A549 (cell line): ENCODE results near the gene SLC6A12. TPM values are rescaled to one million over a fixed set of nuclear protein-coding genes. Genes with fewer than 3 reads are reported as not detected.

ENCODE experiments used
- ATAC-seq, 2 experiments: fragments of 200-7000 bp in 1 of 2; fragments of >200 bp in 1 of 2; cut with Nextera tagmentation in 1 of 2; cut with Tn5 transposase in 1 of 2; 3 replicates each; pipeline versions ENCODE4 v1.8.0 to v1.9.1; 2018 to 2020; ENCODE audit warnings: mild to moderate bottlenecking in 1 of 2, moderate library complexity in 1 of 2
- CTCF ChIA-PET: fragments of 300-600 bp; sonication (Branson Sonifier 250); formaldehyde crosslinking; extraction: SDS; loops from one replicate; lab custom pipeline; 2021; ENCODE audit warnings: antibody characterized with exemption, inconsistent platforms; lab: Yijun Ruan, JAX
- POLR2A ChIA-PET: fragments of 350-600 bp; formaldehyde crosslinking; extraction: SDS; loops from one replicate; lab custom pipeline; 2021; ENCODE audit warnings: antibody characterized with exemption, inconsistent platforms; lab: Yijun Ruan, JAX
- DNase-seq, 2 experiments: peaks; one replicate each; pipeline versions ENCODE4 v3.0.0 to v3.0.0-alpha.2; 2011 to 2016; ENCODE audit warnings: low read depth in 1 of 2, low spot score in 1 of 2
- FAIRE-seq: peaks from 2 replicates; lab custom pipeline; 2011; peaks lifted over from hg19 to GRCh38; lab: Jason Lieb, UNC
- H3K27ac ChIP-seq, 2 experiments: fragments of >200 bp; sonication (Bioruptor Twin); formaldehyde crosslinking; 3 replicates each; pipeline ENCODE4 v1.5.1; 2016 to 2017
- H3K4me1 ChIP-seq: fragments of >200 bp; sonication (Bioruptor Twin); formaldehyde crosslinking; 3 replicates; pipeline ENCODE4 v1.6.1; 2016
- H3K4me2 ChIP-seq: fragments of >200 bp; sonication (Bioruptor Twin); formaldehyde crosslinking; 3 replicates; pipeline ENCODE4 v1.6.1; 2016
- H3K4me3 ChIP-seq: fragments of >200 bp; sonication (Bioruptor Twin); formaldehyde crosslinking; 3 replicates; pipeline ENCODE4 v1.5.1; 2016
- H3K9me3 ChIP-seq: fragments of >200 bp; sonication (Bioruptor Twin); formaldehyde crosslinking; 3 replicates; pipeline ENCODE4 v1.6.1; 2016
- ATOH8 ChIP-seq: fragments of 250-450 bp; sonication (Bioruptor Pico); IDR thresholded peaks from 2 replicates; pipeline ENCODE4 v1.5.0; 2020; ENCODE audit warnings: low read depth, mild to moderate bottlenecking, moderate library complexity
- BCL3 ChIP-seq: fragments of >200 bp; sonication (Bioruptor Twin); formaldehyde crosslinking; IDR thresholded peaks from 3 replicates; pipeline ENCODE4 v1.6.1; 2016
- CBX2 ChIP-seq: fragments of 200-600 bp; sonication (generic); IDR thresholded peaks from 2 replicates; pipeline ENCODE4 v1.6.1; 2016; ENCODE audit warnings: low read depth, mild to moderate bottlenecking, borderline replicate concordance
- EHF ChIP-seq: fragments of 250-450 bp; sonication (Bioruptor Pico); IDR thresholded peaks from 2 replicates; pipeline ENCODE4 v1.5.0; 2020; ENCODE audit warnings: mild to moderate bottlenecking
- EP300 ChIP-seq, 2 experiments: fragments of >200 bp; sonication (Bioruptor Twin); formaldehyde crosslinking; IDR thresholded peaks; 2 replicates in 1 of 2; 3 replicates in 1 of 2; pipeline ENCODE4 v1.6.1; 2016 to 2017
- HOXA7 ChIP-seq: fragments of 250-450 bp; sonication (Bioruptor Pico); IDR thresholded peaks from 2 replicates; pipeline ENCODE4 v1.5.0; 2020; ENCODE audit warnings: mild to moderate bottlenecking, moderate library complexity
- HOXB5 ChIP-seq: fragments of 250-450 bp; sonication (Bioruptor Pico); IDR thresholded peaks from 2 replicates; pipeline ENCODE4 v1.5.0; 2020; ENCODE audit warnings: mild to moderate bottlenecking, moderate library complexity
- JUNB ChIP-seq: fragments of >200 bp; sonication (Bioruptor Twin); formaldehyde crosslinking; IDR thresholded peaks from 2 replicates; pipeline ENCODE4 v1.6.1; 2016
- MAZ ChIP-seq: fragments of 150-350 bp; IDR thresholded peaks from 2 replicates; pipeline ENCODE4 v1.6.1; 2014; ENCODE audit warnings: antibody characterized with exemption, low read depth, low read length, borderline replicate concordance
- MYC ChIP-seq: IDR thresholded peaks from 2 replicates; pipeline ENCODE4 v1.6.1; 2012; ENCODE audit warnings: mild to moderate bottlenecking, inconsistent platforms, low read length, improper control_type of control experiment, borderline replicate concordance
- NFE2L2 ChIP-seq: fragments of 150-350 bp; conservative IDR thresholded peaks from 2 replicates; pipeline ENCODE4 v1.6.1; 2014; ENCODE audit warnings: low read length
- NR3C1 ChIP-seq: fragments of >200 bp; sonication (Bioruptor Twin); formaldehyde crosslinking; IDR thresholded peaks from 3 replicates; pipeline ENCODE4 v1.6.1; 2017
- PBX3 ChIP-seq: IDR thresholded peaks from 2 replicates; pipeline ENCODE4 v1.6.1; 2012
- POLR2A ChIP-seq: IDR thresholded peaks from 2 replicates; pipeline ENCODE4 v1.6.1; 2012; ENCODE audit warnings: mild to moderate bottlenecking, low read length
- POLR2AphosphoS2 ChIP-seq: conservative IDR thresholded peaks from 2 replicates; pipeline ENCODE4 v1.6.1; 2012; ENCODE audit warnings: low read length, improper control_type of control experiment, inconsistent platforms
- RAD21 ChIP-seq, 2 experiments: fragments of >200 bp in 1 of 2; sonication (Bioruptor Twin) in 1 of 2; formaldehyde crosslinking in 1 of 2; IDR thresholded peaks in 1 of 2; conservative IDR thresholded peaks in 1 of 2; 2 replicates in 1 of 2; 3 replicates in 1 of 2; pipeline ENCODE4 v1.6.1; 2012 to 2018; ENCODE audit warnings: inconsistent platforms in 1 of 2
- REST ChIP-seq: fragments of 200-600 bp; sonication (generic); IDR thresholded peaks from 2 replicates; pipeline ENCODE4 v1.6.1; 2016; ENCODE audit warnings: antibody characterized with exemption, mild to moderate bottlenecking, moderate library complexity
- RNF2 ChIP-seq: fragments of 200-600 bp; sonication (generic); IDR thresholded peaks from 2 replicates; pipeline ENCODE4 v1.6.1; 2016; ENCODE audit warnings: low read depth, mild to moderate bottlenecking, antibody characterized with exemption, moderate library complexity, borderline replicate concordance
- SMC3 ChIP-seq: fragments of >200 bp; sonication (Bioruptor Twin); formaldehyde crosslinking; IDR thresholded peaks from 3 replicates; pipeline ENCODE4 v1.6.1; 2018; ENCODE audit warnings: inconsistent platforms
- TFCP2L1 ChIP-seq: fragments of 250-450 bp; sonication (Bioruptor Pico); IDR thresholded peaks from 2 replicates; pipeline ENCODE4 v1.5.0; 2021; ENCODE audit warnings: mild to moderate bottlenecking
- USF2 ChIP-seq: fragments of 450-650 bp; IDR thresholded peaks from 2 replicates; pipeline ENCODE4 v1.6.1; 2014; ENCODE audit warnings: antibody characterized with exemption
- ZFP36 ChIP-seq: fragments of 450-650 bp; IDR thresholded peaks from 2 replicates; pipeline ENCODE4 v1.6.1; 2014; ENCODE audit warnings: borderline replicate concordance; ENCODE audit not compliant: partially characterized antibody
- ZSCAN20 ChIP-seq: fragments of 250-450 bp; sonication (Bioruptor Pico); IDR thresholded peaks from 2 replicates; pipeline ENCODE4 v1.8.0; 2022; ENCODE audit warnings: mild to moderate bottlenecking, moderate library complexity
- WGBS: methylation state at CpG from one replicate; pipeline ENCODE4 v1.1.6; 2017; ENCODE audit errors: missing lambda C conversion rate; 5-methylcytosine and 5-hydroxymethylcytosine counted together
- polyA plus RNA-seq, 4 experiments: library from polyadenylated mRNA; depleted of rRNA in 3 of 4; stranded (reverse); fragments of >200 nt; fragmentation: RNase III in 1 of 4; extraction: RNeasy Plus Mini Kit Qiagen cat#74134 plus additional on column Dnase treatment in 1 of 4; gene quantifications; 2 replicates in 3 of 4; 3 replicates in 1 of 4; pipeline ENCODE4 v1.2.3, GENCODE V29; 2011 to 2017

SLC6A12 gene
- polyA plus RNA-seq, 2 of the 4 experiments (the other 2 are of a cell fraction): 0.78 to 4.4 TPM

GRCh38 chr12:228846-229200 is 14.9 kb upstream of the SLC6A12 start:
- CTCF ChIA-PET: interaction anchor here (2.0 kb wide), 1 partner anchor 9 kb away, joined by 10 read pairs; no protein-coding TSS in a partner anchor
- Histone ChIP-seq H3K4me3 (no peak overlapping the region), H3K9me3 (no peaks in the 10 kb centered on the region), H3K4me1 (no peaks in the 10 kb centered on the region), H3K4me2 (no peak overlapping the region), H3K27ac (no peak overlapping the region)
- TF ChIP-seq JUNB (no peak), TFCP2L1 (CRISPR knock-in tag) (no peak), CBX2 (no peak), EHF (no peak), MYC (no peak), POLR2AphosphoS2 (no peak), SMC3 (no peak), EP300 (IDR thresholded peaks at IDR 0.05) (no peak), RNF2 (no peak), USF2 (no peak), HOXB5 (no peak), ZFP36 (no peak), MAZ (no peak), PBX3 (no peak), ZSCAN20 (CRISPR knock-in tag) (no peak)
- POLR2A ChIA-PET: no interaction called here
- WGBS: 41% methylated on average over 3 of the region's 3 CpGs
- ATAC-seq: no peak
- FAIRE-seq: no peak
- DNase-seq: no peak

- DNase-seq: no peak
- ATAC-seq: no peak
- no peaks in the 10 kb centered on the region for H3K4me1 ChIP-seq
- no peak overlapping the region for H3K27ac ChIP-seq
- H3K4me2 ChIP-seq: no peak overlapping the region
- H3K4me3 ChIP-seq: no peak overlapping the region
- no peak for FAIRE-seq
- no peak for TF ChIP-seq JUNB
- no peak for TF ChIP-seq HOXA7 (CRISPR knock-in tag)
- TF ChIP-seq ATOH8: no peak
- no peak for TF ChIP-seq REST
- no peak for TF ChIP-seq BCL3
- TF ChIP-seq NFE2L2: no peak
- TF ChIP-seq NR3C1: no peak
- no peak for TF ChIP-seq POLR2A
- no peak for TF ChIP-seq POLR2AphosphoS2
- TF ChIP-seq RAD21 (conservative IDR thresholded peaks at IDR 0.05 in 1 of 2, IDR thresholded peaks at IDR 0.05 in 1 of 2): no peak
- ChIA-PET CTCF (interaction anchor here (0.8 kb wide), 1 partner anchor 8 kb away, joined by 3 read pairs; no protein-coding TSS in a partner anchor), POLR2A (no interaction called here)
- no peaks in the 10 kb centered on the region for H3K9me3 ChIP-seq
- 56% methylated on average over 18 of the region's 18 CpGs for WGBS
Measured at GRCh38 chr12:227923-228845, 14.2 kb upstream of the SLC6A12 start.
